Measurements from ENCODE around the gene NINJ2. TPM values are rescaled to one million over a fixed set of nuclear protein-coding genes. Genes with fewer than 3 reads are reported as not detected.

NINJ2 gene
- total RNA-seq, 1 donor from 2014 or later, result not detected

GRCh38 chr12:541676-542324, 121.4 kb downstream of the NINJ2 start:
- TF ChIP-seq CTCF (conservative IDR thresholded peaks at IDR 0.05), result no peak
- H3K9me3 Mint-ChIP-seq, result peaks cover 6% of the 10 kb centered on the region
- H3K27me3 Mint-ChIP-seq, result peaks cover 10% of the 10 kb centered on the region
- no peak for DNase-seq (ENCODE audit: extremely low spot score, unreplicated experiment)
- peak overlapping the region; percentile 87 for H3K27ac Mint-ChIP-seq
- H3K4me1 Mint-ChIP-seq (ENCODE audit: unreplicated experiment), result peaks cover 25% of the 10 kb centered on the region
- H3K36me3 Mint-ChIP-seq, result peaks cover 19% of the 10 kb centered on the region
- peak overlapping the region; percentile 50 for H3K4me3 Mint-ChIP-seq

GRCh38 chr12:539540-540310, 123.5 kb downstream of the NINJ2 start:
- peaks cover 4% of the 10 kb centered on the region for H3K27me3 Mint-ChIP-seq
- peaks cover 6% of the 10 kb centered on the region for H3K9me3 Mint-ChIP-seq
- no peak overlapping the region for H3K4me3 Mint-ChIP-seq

GRCh38 chr12:538731-539539, 124.3 kb downstream of the NINJ2 start:
- no peak for DNase-seq (ENCODE audit: extremely low spot score, unreplicated experiment)
- peaks cover 6% of the 10 kb centered on the region for H3K9me3 Mint-ChIP-seq
- no peaks in the 10 kb centered on the region for H3K27me3 Mint-ChIP-seq
- H3K4me3 Mint-ChIP-seq, result peak overlapping the region; percentile 67
- H3K36me3 Mint-ChIP-seq, result peaks cover 15% of the 10 kb centered on the region
- peak overlapping the region; percentile 99 for H3K27ac Mint-ChIP-seq
- H3K4me1 Mint-ChIP-seq (ENCODE audit: unreplicated experiment), result peaks cover 25% of the 10 kb centered on the region
- TF ChIP-seq CTCF (conservative IDR thresholded peaks at IDR 0.05), result no peak

More at GRCh38 chr12:539540-540310, 123.5 kb downstream of the NINJ2 start:
- Mint-ChIP-seq H3K27ac (peak overlapping the region; percentile 99), H3K36me3 (peaks cover 19% of the 10 kb centered on the region), H3K4me1 (ENCODE audit: unreplicated experiment) (peaks cover 25% of the 10 kb centered on the region)
- no peak for DNase-seq (ENCODE audit: extremely low spot score, unreplicated experiment)
- no peak for TF ChIP-seq CTCF (conservative IDR thresholded peaks at IDR 0.05)

- peak overlapping the region; percentile 99 for H3K27ac Mint-ChIP-seq
- peaks cover 6% of the 10 kb centered on the region for H3K9me3 Mint-ChIP-seq
- H3K4me3 Mint-ChIP-seq, result peak overlapping the region; percentile 63
- H3K27me3 Mint-ChIP-seq, result no peaks in the 10 kb centered on the region
- no peak for TF ChIP-seq CTCF (conservative IDR thresholded peaks at IDR 0.05)
- peaks cover 22% of the 10 kb centered on the region for H3K4me1 Mint-ChIP-seq (ENCODE audit: unreplicated experiment)
- DNase-seq (ENCODE audit: extremely low spot score, unreplicated experiment), result no peak
- peaks cover 15% of the 10 kb centered on the region for H3K36me3 Mint-ChIP-seq
Observed at GRCh38 chr12:537772-538171, 125.5 kb downstream of the NINJ2 start.

- Mint-ChIP-seq H3K36me3 (peaks cover 24% of the 10 kb centered on the region), H3K9me3 (peaks cover 15% of the 10 kb centered on the region)
Observed at GRCh38 chr12:536751-537245, 126.4 kb downstream of the NINJ2 start.

More at GRCh38 chr12:536751-537245, 126.4 kb downstream of the NINJ2 start:
- TF ChIP-seq CTCF (conservative IDR thresholded peaks at IDR 0.05), result no peak
- H3K27ac Mint-ChIP-seq, result peak overlapping the region; percentile 99
- no peak overlapping the region for H3K4me3 Mint-ChIP-seq
- peaks cover 13% of the 10 kb centered on the region for H3K4me1 Mint-ChIP-seq (ENCODE audit: unreplicated experiment)
- no peak for DNase-seq (ENCODE audit: extremely low spot score, unreplicated experiment)
- H3K27me3 Mint-ChIP-seq, result peaks cover 4% of the 10 kb centered on the region
